DOHH2 (cell line): ENCODE results near the gene KCNG4.

Experiments used
- CTCF ChIP-seq: fragments of 200-600 bp; sonication (generic); IDR thresholded peaks from one replicate; pipeline ENCODE4 v1.5.1; 2014; ENCODE audit warnings: antibody characterized with exemption, mild to moderate bottlenecking, low read depth, low read length; ENCODE audit not compliant: poor library complexity, severe bottlenecking
- EZH2phosphoT487 ChIP-seq: fragments of 200-600 bp; sonication (generic); IDR thresholded peaks from 2 replicates; pipeline ENCODE4 v1.6.1; 2017; ENCODE audit warnings: borderline replicate concordance, mild to moderate bottlenecking, antibody characterized with exemption, low read length, moderate library complexity, mixed read lengths

DNA sequence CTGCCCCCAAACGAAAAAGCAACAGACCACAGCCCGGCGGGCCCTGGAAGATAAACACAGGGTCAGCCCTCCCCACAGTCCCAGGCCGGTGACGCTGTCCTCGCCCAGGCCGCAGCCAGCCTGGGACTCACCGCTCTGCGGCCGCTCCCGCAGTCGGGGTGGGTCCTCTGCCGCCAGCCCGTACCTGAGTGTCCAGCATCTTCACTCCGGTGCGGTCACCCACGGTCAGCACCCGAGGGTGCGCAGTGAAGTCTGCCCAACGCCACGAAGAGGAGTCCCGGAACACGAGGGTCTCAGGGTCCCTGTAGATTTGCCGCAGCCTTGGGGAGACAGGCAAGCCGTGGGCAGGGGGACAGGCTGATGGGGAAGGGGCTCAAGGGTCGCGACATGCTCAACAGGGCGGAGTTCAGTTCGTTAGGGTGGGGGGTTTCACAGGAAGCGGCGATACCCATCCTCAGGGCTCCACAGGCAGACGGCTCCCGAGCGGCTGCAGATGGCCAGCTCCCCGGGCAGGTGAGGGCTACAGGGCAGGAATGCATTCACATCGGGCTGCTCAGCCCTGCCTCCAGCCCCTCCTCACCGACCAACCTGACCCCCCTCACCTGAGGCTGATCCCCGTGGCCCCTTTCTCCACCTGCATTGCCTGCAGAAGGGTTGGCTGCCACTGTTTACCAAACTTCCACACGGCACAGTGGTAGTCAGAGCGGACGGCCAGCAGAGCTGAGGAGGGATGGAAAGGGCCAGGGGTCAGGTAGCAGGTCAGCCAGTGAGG lies 58.5 kb downstream of the KCNG4 start:
- TF ChIP-seq CTCF: no peak
- TF ChIP-seq EZH2phosphoT487: no peak
